K562 (cell line): ENCODE measurements around the gene TGFBR3L. TPM values are rescaled to one million over a fixed set of nuclear protein-coding genes. Genes with fewer than 3 reads are reported as not detected.

Source experiments
- BRF1 ChIP-seq: IDR thresholded peaks from 3 replicates; pipeline ENCODE4 v1.6.1; 2011; ENCODE audit warnings: borderline replicate concordance, mild to moderate bottlenecking; ENCODE audit not compliant: insufficient read length; ENCODE audit errors: extremely low read depth
- CBFA2T3 ChIP-seq: fragments of 450-650 bp; IDR thresholded peaks from 2 replicates; pipeline ENCODE4 v1.6.1; 2017
- CBX8 ChIP-seq: fragments of 200-600 bp; sonication (generic); IDR thresholded peaks from 2 replicates; pipeline ENCODE4 v1.6.1; 2012; ENCODE audit warnings: borderline replicate concordance, mixed run types, low read depth, mild to moderate bottlenecking, moderate library complexity, mixed read lengths, low read length, control low read depth, inconsistent platforms; ENCODE audit not compliant: poor library complexity, severe bottlenecking; ENCODE audit errors: extremely low read depth
- CREBBP ChIP-seq: IDR thresholded peaks from one replicate; pipeline ENCODE4 v1.6.1; 2012; ENCODE audit warnings: low read depth, mild to moderate bottlenecking, control low read depth, inconsistent platforms, low read length
- CREM ChIP-seq: IDR thresholded peaks from 2 replicates; pipeline ENCODE4 v1.6.1; 2014; ENCODE audit warnings: antibody characterized with exemption, low read depth
- ELK3 ChIP-seq: fragments of 450-650 bp; formaldehyde crosslinking; IDR thresholded peaks from 2 replicates; pipeline ENCODE4 v1.4.0; 2020; ENCODE audit warnings: mild to moderate bottlenecking
- HBP1 ChIP-seq: fragments of 450-650 bp; formaldehyde crosslinking; IDR thresholded peaks from 2 replicates; pipeline ENCODE4 v1.4.0; 2022; ENCODE audit warnings: missing genetic modification characterization
- HMBOX1 ChIP-seq: sonication (generic); IDR thresholded peaks from 2 replicates; pipeline ENCODE4 v1.6.1; 2016
- KAT2B ChIP-seq: IDR thresholded peaks from one replicate; pipeline ENCODE4 v1.6.1; 2012; ENCODE audit warnings: low read depth, mild to moderate bottlenecking, control low read depth, inconsistent platforms, low read length, moderate library complexity
- KAT7 ChIP-seq: sonication (generic); formaldehyde crosslinking; IDR thresholded peaks from 2 replicates; pipeline ENCODE4 v1.8.0; 2022; ENCODE audit warnings: missing genetic modification reagents, mild to moderate bottlenecking, borderline replicate concordance
- NR1H2 ChIP-seq: sonication (generic); formaldehyde crosslinking; IDR thresholded peaks from 2 replicates; pipeline ENCODE4 v1.4.0; 2020; ENCODE audit warnings: mild to moderate bottlenecking, missing genetic modification reagents
- NR2C1 ChIP-seq, 2 experiments: fragments of 450-650 bp; IDR thresholded peaks; 2 replicates each; pipeline ENCODE4 v1.6.1; 2017; ENCODE audit warnings: mild to moderate bottlenecking in 2 of 2, antibody characterized with exemption in 1 of 2, inconsistent platforms in 1 of 2, missing compliant biosample characterization in 1 of 2, missing genetic modification characterization in 1 of 2
- POLR2B ChIP-seq: fragments of 450-650 bp; IDR thresholded peaks from 2 replicates; pipeline ENCODE4 v1.6.1; 2018; ENCODE audit warnings: low read depth; ENCODE audit not compliant: partially characterized antibody
- POLR3G ChIP-seq: IDR thresholded peaks from 2 replicates; pipeline ENCODE4 v1.6.1; 2011; ENCODE audit not compliant: insufficient read length, insufficient replicate concordance; ENCODE audit errors: extremely low read depth
- PPARD ChIP-seq: fragments of 250-450 bp; sonication (Bioruptor Pico); IDR thresholded peaks from 2 replicates; pipeline ENCODE4 v1.8.0; 2022; ENCODE audit warnings: inconsistent platforms, mild to moderate bottlenecking, moderate library complexity
- PTRF ChIP-seq: fragments of 450-650 bp; IDR thresholded peaks from 2 replicates; pipeline ENCODE4 v1.6.1; 2016; ENCODE audit warnings: mild to moderate bottlenecking, missing genetic modification characterization, missing compliant biosample characterization
- SMARCA4 ChIP-seq: fragments of 450-650 bp; IDR thresholded peaks from 2 replicates; pipeline ENCODE4 v1.6.1; 2016
- SMC3 ChIP-seq: conservative IDR thresholded peaks from 2 replicates; pipeline ENCODE4 v1.6.1; 2011; ENCODE audit warnings: low read depth, low read length, improper control_type of control experiment; ENCODE audit not compliant: insufficient read depth
- SREBF2 ChIP-seq: sonication (generic); formaldehyde crosslinking; IDR thresholded peaks from 2 replicates; pipeline ENCODE4 v1.4.0; 2020; ENCODE audit warnings: mild to moderate bottlenecking, missing genetic modification reagents
- XRCC5 ChIP-seq: fragments of 200-400 bp; formaldehyde crosslinking; IDR thresholded peaks from 2 replicates; pipeline ENCODE4 v1.6.1; 2017; ENCODE audit warnings: low read depth, mild to moderate bottlenecking, low read length
- ZNF23 ChIP-seq: fragments of 250-450 bp; sonication (Bioruptor Pico); IDR thresholded peaks from 2 replicates; pipeline ENCODE4 v1.4.0; 2020; ENCODE audit warnings: mild to moderate bottlenecking
- ZNF24 ChIP-seq: fragments of 450-650 bp; IDR thresholded peaks from 2 replicates; pipeline ENCODE4 v1.6.1; 2016
- ZNF3 ChIP-seq: fragments of 250-450 bp; sonication (Bioruptor Pico); IDR thresholded peaks from 2 replicates; pipeline ENCODE4 v1.5.0; 2021; ENCODE audit warnings: mild to moderate bottlenecking, moderate library complexity
- ZNF740 ChIP-seq, 3 experiments: fragments of 200-800 bp in 1 of 3; sonication (Bioruptor generic) in 1 of 3; sonication (generic) in 1 of 3; formaldehyde crosslinking in 1 of 3; IDR thresholded peaks; 2 replicates each; pipeline versions ENCODE4 v1.6.1 to v1.8.0; 2016 to 2022; ENCODE audit warnings: mild to moderate bottlenecking in 2 of 3, missing compliant biosample characterization in 2 of 3, missing genetic modification characterization in 2 of 3, missing genetic modification reagents in 1 of 3
- polyA plus RNA-seq, 8 experiments: library from polyadenylated mRNA; depleted of rRNA in 4 of 8; stranded (reverse) in 5 of 8; unstranded in 3 of 8; fragments of >200 nt; fragmentation: Nextera tagmentation in 2 of 8; fragmentation: Illumina TruSeq in 1 of 8; extraction: Ambion mirVana in 2 of 8; extraction: Trizol in 1 of 8; gene quantifications; 2 replicates each; pipeline versions ENCODE4 v1.2.1 to v1.2.3, GENCODE V29; 2011 to 2014; ENCODE audit warnings: inconsistent platforms in 1 of 8, missing spikeins in 1 of 8
- total RNA-seq, 7 experiments: library from RNA; depleted of rRNA in 6 of 7; stranded (reverse); fragments of >200 nt in 6 of 7; fragmentation: Illumina TruSeq in 2 of 7; extraction: Trizol in 2 of 7; gene quantifications; 2 replicates each; pipeline versions ENCODE4 v1.2.1 to v1.2.3, GENCODE V29; 2011 to 2021; ENCODE audit warnings: low replicate concordance in 1 of 7

Gene TGFBR3L
- total and polyA plus RNA-seq, 9 of the 15 experiments (the other 6 are each of a cell fraction or from before 2014, with no cell fraction given): not detected

GRCh38 chr19:7902796-7903243, 11.8 kb upstream of the TGFBR3L start (continued):
- TF ChIP-seq PPARD (CRISPR knock-in tag) (no peak), HMBOX1 (no peak), SMARCA4 (no peak), CREM (peak; percentile 16; the same call in 1 of the 2 replicates), KAT2B (no peak), POLR3G (no peak), PTRF (tag) (no peak), HBP1 (CRISPR knock-in tag) (0 out of 2 replicates have a peak, but pooled peaks have one; percentile 23), ELK3 (CRISPR knock-in tag) (no peak), KAT7 (CRISPR knock-in tag) (peak; percentile 92; the same call in 1 of the 2 replicates), ZNF740 (CRISPR knock-in tag; IDR thresholded peaks at IDR 0.05) (0 out of 2 replicates have a peak, but pooled peaks have one; percentile 62), ZNF740 (tag; IDR thresholded peaks at IDR 0.05) (no peak), NR1H2 (CRISPR knock-in tag) (0 out of 2 replicates have a peak, but pooled peaks have one; percentile 22), CBFA2T3 (peak; percentile 30; the same call in 1 of the 2 replicates), CBX8 (no peak), BRF1 (no peak), CREBBP (no peak), ZNF24 (no peak), ZNF23 (CRISPR knock-in tag) (no peak), SMC3 (no peak), ZNF3 (CRISPR knock-in tag) (no peak), POLR2B (no peak), SREBF2 (CRISPR knock-in tag) (no peak), NR2C1 (IDR thresholded peaks at IDR 0.05) (no peak; the same call in 1 of the 2 replicates), NR2C1 (tag; IDR thresholded peaks at IDR 0.05) (0 out of 2 replicates have a peak, but pooled peaks have one; percentile 63), XRCC5 (0 out of 2 replicates have a peak, but pooled peaks have one; percentile 6)
